Germinal center (tissue), 1 donor: ENCODE results near the gene SMC4.

Source experiments
- DNase-seq: peaks from one replicate; pipeline ENCODE4 v3.0.0; 2012; ENCODE audit warnings: mixed read lengths, low spot score

The SMC4 gene

GRCh38 chr3:160395297-160395696 is 4.2 kb upstream of the SMC4 start:
- no peak for DNase-seq

GRCh38 chr3:160398820-160399124 is 678 bp upstream of the SMC4 start:
- DNase-seq, result no peak

- peak; percentile 15 for DNase-seq
Measured at GRCh38 chr3:160400030-160400701, 716 bp downstream of the SMC4 start.

- peak; percentile 28 for DNase-seq
Measured at GRCh38 chr3:160400702-160401150, 1.3 kb downstream of the SMC4 start.

GRCh38 chr3:160401291-160402095 is 2.0 kb downstream of the SMC4 start:
- peak; percentile 7 for DNase-seq

- DNase-seq, result no peak
Measured at GRCh38 chr3:160402221-160403027, 3.0 kb downstream of the SMC4 start.

GRCh38 chr3:160403028-160403545 is 3.6 kb downstream of the SMC4 start:
- no peak for DNase-seq

GRCh38 chr3:160403796-160404470 is 4.5 kb downstream of the SMC4 start:
- no peak for DNase-seq

- DNase-seq, result no peak
Measured at GRCh38 chr3:160409812-160410610, 10.6 kb downstream of the SMC4 start.

GRCh38 chr3:160412477-160412876 is 13.0 kb downstream of the SMC4 start:
- DNase-seq, result no peak

- peak; percentile 72 for DNase-seq
Measured at GRCh38 chr3:160413613-160414248, 14.3 kb downstream of the SMC4 start.

- no peak for DNase-seq
Measured at GRCh38 chr3:160417311-160417710, 17.9 kb downstream of the SMC4 start.

- DNase-seq, result no peak
Measured at GRCh38 chr3:160427832-160428424, 28.5 kb downstream of the SMC4 start.

- no peak for DNase-seq
Measured at GRCh38 chr3:160434071-160434470, 34.6 kb downstream of the SMC4 start.

GRCh38 chr3:160435095-160435494 is 35.6 kb downstream of the SMC4 start:
- DNase-seq, result no peak

GRCh38 chr3:160435747-160436146 is 36.3 kb downstream of the SMC4 start:
- no peak for DNase-seq

- DNase-seq, result no peak
Measured at GRCh38 chr3:160437083-160437455, 37.6 kb downstream of the SMC4 start.

- no peak for DNase-seq
Measured at GRCh38 chr3:160440687-160441086, 41.2 kb downstream of the SMC4 start.

- DNase-seq, result peak; percentile 22
Measured at GRCh38 chr3:160444411-160444810, 45.0 kb downstream of the SMC4 start.

- no peak for DNase-seq
Measured at GRCh38 chr3:160445854-160446253, 46.4 kb downstream of the SMC4 start.
